Epithelial cell of prostate (primary cell): ENCODE data around the gene SLC1A2.

Experiments used
- DNase-seq: peaks from one replicate; pipeline ENCODE4 v3.0.0-alpha.2; 2011; ENCODE audit warnings: low read depth, low spot score
- H3K27ac ChIP-seq: fragments of 450-650 bp; 2 replicates; pipeline ENCODE4 v1.5.1; 2017; ENCODE audit warnings: mild to moderate bottlenecking

The SLC1A2 gene

DNA sequence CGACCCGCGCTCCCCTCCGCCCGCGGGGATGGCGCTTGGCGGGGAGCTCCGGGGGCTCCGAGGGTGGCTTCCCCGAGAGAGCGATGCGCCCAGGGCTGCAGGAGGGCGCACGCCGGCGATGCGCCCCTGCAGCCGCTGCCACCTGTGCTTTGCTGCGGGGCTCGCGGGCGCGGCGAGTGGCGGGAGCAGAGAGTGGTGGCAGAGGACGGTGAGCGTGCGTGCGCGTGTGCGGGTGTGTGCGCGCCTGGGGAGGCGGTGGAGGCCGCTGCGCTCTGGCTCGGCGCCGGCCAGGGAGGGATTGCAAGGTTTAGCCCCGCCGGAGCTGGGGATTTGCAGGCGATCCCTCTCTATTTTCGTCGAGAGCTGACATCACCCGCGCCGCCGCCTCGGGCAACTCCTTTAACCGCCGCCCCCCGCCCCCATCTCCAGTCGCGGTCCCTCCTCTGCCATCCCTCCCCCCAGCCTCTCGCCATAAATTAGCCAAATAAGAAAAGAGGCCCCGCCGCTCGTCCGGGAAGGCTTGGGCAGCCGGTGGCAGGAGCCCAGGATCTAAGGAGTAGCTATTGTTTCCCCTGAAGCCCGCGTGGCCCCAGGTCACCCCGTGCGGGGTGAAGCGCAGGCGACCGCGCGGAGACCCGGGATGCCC, at the start of gene SLC1A2:
Gene SLC1A2 (minus strand): TSS at position 375 of the 646 bp plus-strand sequence. CDS start 592 bp downstream, outside the sequence.
- no peak within 1 kb of the TSS for H3K27ac ChIP-seq
- no peak for DNase-seq

DNA sequence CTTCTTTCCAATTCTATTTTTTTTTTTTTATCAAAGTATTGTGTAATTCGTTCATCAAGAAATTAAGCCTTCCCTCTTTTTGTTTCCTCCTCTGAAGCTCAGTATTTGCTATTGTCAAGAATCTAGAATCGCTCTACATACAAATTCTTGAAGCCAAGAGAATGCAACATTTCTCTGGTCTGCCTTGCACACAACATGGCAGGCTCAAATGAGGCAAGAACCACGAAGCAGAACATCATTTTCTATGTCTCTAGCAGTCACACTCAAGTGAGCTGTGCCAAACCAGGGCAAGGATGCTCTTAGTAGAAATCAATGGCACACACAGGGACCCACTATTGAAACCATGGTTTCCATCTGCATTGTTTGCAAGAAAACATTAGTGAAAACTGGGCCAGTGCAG, 46.7 kb upstream of the SLC1A2 start:
- DNase-seq, result no peak
- no peak overlapping the region for H3K27ac ChIP-seq

DNA sequence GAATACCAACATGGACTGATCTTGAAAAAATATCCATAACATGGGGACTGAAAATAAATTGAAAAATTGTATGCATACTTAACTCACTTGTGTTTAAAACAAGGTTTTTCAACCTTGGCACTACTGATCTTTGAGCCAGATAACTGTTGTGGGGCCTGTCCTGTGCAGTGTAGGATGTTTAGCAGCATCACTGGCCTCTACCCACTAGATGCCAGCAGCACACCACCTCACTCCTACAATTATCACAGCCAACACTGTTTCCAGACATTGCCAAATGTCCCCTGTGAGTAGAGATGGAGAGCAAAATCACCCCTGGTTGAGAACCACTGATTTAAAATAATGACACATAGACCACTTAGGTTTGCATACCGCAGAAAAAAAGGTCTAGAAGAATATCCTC, 45.0 kb upstream of the SLC1A2 start:
- no peak for DNase-seq
- H3K27ac ChIP-seq, result no peak overlapping the region

- no peak overlapping the region for H3K27ac ChIP-seq
- DNase-seq, result no peak
Measured at GRCh38 chr11:35463331-35463751, 44.0 kb upstream of the SLC1A2 start.

DNA sequence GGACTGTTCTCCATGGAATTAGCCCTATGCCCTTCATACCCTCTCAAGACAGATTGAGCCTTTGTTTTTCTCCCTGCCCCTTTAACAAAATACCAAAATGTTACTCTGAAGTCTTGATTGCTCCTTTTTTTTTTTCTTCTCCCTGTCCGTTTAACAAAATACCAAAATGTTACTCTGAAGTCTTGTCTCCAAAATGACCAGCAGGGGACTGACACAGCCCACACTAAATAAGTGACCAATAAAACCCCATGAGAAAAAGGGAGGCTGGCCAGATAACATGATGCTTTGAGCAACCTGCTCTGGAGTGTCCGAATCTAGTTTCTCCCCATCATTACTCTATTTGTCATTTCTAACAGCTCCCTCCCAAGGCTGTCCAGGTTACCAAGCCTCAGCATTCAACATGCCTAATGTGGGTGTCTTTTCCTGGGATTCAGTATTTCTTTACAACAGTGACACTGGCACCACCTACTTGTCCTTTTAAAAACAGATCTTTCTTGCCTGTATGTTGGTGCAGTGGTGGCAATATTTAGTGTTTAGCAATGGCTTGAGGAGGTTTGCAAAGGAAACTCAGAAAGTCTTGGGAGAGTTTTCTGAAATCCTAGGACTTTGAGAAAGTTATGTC, 42.7 kb upstream of the SLC1A2 start:
- DNase-seq, result no peak
- H3K27ac ChIP-seq, result no peak overlapping the region

GRCh38 chr11:35459489-35459888, 40.1 kb upstream of the SLC1A2 start:
- H3K27ac ChIP-seq, result no peak overlapping the region
- DNase-seq, result no peak

DNA sequence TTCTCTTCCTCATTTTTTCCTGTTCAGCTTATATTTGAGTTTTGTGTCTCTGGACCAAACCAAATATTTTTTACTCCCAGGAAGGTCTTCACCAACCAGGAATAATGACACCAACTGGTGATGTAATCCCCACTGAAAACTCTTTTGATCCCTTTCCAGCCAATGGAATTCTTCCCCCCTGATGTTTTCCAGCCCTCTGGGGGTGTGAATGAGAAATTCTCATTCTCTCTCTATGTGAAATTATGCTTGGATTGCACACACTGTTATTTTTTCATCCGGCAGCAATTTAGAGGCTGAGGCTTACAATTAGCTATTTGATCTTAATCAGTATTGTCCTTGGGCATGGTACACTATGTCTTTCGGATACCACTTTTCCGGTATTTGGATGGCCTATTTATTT, 39.5 kb upstream of the SLC1A2 start:
- DNase-seq, result no peak

DNA sequence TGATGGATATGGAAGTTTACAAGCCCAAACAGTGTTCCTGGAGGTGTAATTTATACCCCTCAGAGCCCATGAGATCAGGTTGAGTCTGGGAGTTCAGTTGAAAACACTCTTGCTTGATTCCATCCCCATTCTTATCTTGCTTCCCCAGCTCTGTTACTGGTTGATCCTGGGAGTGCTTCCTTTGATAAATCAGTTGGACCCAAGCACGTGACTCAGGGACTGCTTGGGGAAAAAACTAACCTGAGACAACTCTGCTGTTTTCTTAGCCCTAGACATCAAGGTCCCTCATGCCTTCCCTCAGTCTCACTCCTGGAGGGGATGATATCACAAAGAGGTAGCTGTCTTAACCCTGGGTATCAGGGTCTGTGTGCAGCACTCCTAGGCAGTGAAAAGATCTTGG, 35.0 kb upstream of the SLC1A2 start:
- H3K27ac ChIP-seq, result no peak overlapping the region
- DNase-seq, result no peak

More for the DNA sequence above, 39.5 kb upstream of the SLC1A2 start:
- no peak overlapping the region for H3K27ac ChIP-seq

- no peak for DNase-seq
- no peak overlapping the region for H3K27ac ChIP-seq
Measured at GRCh38 chr11:35436581-35437250, 17.4 kb upstream of the SLC1A2 start.

GRCh38 chr11:35433588-35433987, 14.2 kb upstream of the SLC1A2 start:
- H3K27ac ChIP-seq, result no peak overlapping the region
- no peak for DNase-seq

GRCh38 chr11:35432464-35432863, 13.1 kb upstream of the SLC1A2 start:
- no peak overlapping the region for H3K27ac ChIP-seq
- no peak for DNase-seq

GRCh38 chr11:35427071-35427470, 7.7 kb upstream of the SLC1A2 start:
- H3K27ac ChIP-seq, result no peak overlapping the region
- no peak for DNase-seq

DNA sequence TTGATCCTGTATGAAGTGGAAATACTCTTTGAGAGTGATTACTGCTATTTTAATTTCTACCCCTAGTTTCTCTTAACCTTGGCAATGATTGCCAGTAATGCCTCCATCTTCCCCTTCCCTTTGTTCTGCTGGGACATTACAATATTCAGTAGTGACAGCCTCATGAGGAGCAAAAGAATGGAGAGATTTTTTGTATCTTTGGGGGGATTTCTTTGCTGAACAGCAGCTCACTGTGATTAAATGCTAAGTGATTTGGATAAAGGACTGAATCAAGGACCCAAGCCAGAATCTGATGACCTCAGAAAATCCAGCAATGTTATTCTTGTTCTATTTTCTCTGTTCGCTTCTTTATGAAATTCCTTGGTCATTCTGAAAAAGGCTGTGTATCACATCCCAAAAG, 7.0 kb upstream of the SLC1A2 start:
- no peak for DNase-seq

DNA sequence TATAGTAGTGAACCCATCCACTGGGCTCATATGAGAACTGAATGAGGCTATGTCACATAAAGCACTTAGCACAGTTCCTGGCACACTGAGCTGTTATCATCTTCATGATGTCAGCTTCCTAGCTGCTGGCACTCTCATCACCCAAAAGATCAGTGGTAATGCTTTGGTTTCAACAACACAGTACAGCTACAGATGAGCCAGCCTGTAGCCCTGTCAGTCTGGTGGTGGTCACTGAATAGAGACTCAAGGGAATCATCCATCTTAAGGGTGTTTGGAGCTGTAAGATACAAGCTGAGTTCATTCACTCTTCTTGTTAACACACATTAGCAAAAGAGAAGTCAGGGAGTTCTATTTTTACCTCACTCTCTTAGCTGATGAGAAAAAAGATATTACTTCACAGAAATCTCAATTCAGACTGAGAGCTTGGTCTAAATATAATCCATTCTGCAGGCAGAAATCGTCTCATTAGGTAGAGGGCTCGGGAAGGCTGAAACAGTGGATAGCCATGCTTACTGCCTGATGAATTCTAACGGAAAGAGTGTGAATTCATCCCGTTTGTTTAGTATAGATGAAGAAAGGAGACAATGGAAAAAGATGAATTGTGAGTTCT, 6.3 kb upstream of the SLC1A2 start:
- H3K27ac ChIP-seq, result no peak overlapping the region

More for the DNA sequence above, 7.0 kb upstream of the SLC1A2 start:
- H3K27ac ChIP-seq, result no peak overlapping the region

DNA sequence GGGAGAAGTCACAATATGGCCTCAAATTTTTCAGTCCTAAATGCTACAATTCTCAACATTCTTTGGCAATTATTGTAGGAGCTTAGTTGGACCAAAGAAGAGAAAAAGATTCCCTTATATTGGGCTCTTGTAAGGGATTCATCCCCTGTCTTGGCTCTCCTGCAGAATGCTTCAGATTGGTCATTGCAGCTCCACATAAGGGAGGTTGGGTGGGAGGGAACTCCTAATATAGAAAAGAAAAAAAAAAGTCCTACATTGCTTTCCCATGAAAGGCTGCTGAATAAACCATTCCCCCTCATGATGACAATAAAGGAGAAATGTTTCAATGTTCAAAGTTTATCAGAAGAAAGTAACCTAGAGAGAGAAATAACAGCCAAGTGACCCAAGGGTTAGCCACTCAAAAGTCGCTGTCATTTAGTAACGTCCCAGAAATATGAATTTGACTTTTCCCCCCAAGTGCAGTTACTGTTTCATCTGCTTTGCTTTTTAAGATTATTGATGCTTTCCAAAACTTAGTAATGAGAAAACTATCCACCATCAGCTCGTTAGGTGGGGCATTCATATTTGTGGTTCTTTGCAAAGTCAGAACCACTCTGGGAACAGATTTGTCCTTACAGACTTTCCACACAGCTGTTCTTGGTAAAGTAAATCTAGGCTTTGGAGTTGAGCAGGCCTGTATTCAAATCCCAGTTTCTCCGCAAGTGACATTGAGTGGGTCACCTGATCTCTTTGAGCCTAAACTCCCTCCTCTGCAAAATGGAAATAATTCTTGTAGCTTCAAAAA, 5.0 kb upstream of the SLC1A2 start:
- DNase-seq, result no peak
- H3K27ac ChIP-seq, result no peak overlapping the region

More for the DNA sequence above, 6.3 kb upstream of the SLC1A2 start:
- no peak for DNase-seq

GRCh38 chr11:35420371-35420770, 1.0 kb upstream of the SLC1A2 start:
- no peak for DNase-seq

GRCh38 chr11:35419830-35420333, 524 bp upstream of the SLC1A2 start:
- H3K27ac ChIP-seq, result no peak overlapping the region
- no peak for DNase-seq

More at GRCh38 chr11:35420371-35420770, 1.0 kb upstream of the SLC1A2 start:
- no peak overlapping the region for H3K27ac ChIP-seq

- no peak for DNase-seq
- no peak overlapping the region for H3K27ac ChIP-seq
Measured at GRCh38 chr11:35418282-35419183, 825 bp downstream of the SLC1A2 start.

DNA sequence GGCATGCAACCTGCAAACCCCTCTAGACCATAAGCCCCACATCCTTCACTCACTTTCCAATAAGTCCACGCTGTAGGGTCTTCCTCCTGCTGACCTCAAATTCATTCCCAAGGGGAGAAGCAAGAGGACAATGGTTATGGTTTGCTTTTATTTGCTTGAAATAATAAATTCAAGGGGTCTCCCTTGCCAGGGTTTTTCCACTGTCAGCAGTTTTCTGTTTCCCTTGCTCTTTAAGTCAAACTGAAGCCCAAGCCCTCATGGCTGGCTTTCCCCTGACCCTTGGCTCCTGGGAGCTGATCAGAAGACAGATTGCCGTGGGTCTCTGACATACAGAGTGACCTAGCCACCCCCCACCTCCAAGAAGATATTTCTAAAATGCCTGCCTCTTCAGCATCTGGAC, 3.9 kb downstream of the SLC1A2 start:
- no peak overlapping the region for H3K27ac ChIP-seq
- no peak for DNase-seq
